ENCODE measurements around the gene BMP7. TPM values are rescaled to one million over a fixed set of nuclear protein-coding genes. Genes with fewer than 3 reads are reported as not detected.
"Not testable (repeated sequence)": the region's sequence is repeated elsewhere in the genome, so short reads cannot be mapped to it uniquely, and the experiment has no call there.

BMP7 gene
- total RNA-seq, 1 donor from 2014 or later: not detected

DNA sequence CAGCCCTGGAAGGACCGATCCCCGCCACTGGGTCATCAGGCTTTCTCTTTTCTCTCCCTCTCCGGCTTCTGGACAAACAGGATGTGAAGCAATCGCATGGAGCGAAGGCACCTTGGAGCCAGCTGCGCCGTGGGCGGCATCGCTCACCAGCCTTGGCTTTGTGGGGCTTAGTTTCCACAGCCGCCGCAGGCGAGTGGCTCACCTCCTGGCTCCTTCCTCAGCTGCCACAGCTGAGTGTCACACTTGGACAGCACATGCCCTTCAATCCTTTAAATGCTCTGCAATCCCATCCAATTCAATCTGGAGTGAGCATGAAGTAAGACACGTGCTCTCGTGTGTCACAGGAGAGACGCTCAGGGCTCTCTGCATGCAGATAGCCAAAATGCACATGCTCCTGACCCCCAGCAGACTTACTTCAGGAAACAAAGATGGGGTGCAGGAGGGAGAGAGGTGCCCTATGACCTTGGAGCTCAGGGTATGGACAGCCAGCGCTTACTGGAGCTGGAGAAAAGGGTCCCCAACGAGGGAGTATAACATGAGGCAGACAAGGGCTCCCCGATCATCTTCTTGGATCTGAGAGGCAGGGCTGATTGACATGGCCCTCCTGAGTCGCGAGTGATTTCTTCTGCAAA, 70.9 kb downstream of the BMP7 start:
- no peak for DNase-seq (ENCODE audit: extremely low read depth, low read depth, low spot score)

DNA sequence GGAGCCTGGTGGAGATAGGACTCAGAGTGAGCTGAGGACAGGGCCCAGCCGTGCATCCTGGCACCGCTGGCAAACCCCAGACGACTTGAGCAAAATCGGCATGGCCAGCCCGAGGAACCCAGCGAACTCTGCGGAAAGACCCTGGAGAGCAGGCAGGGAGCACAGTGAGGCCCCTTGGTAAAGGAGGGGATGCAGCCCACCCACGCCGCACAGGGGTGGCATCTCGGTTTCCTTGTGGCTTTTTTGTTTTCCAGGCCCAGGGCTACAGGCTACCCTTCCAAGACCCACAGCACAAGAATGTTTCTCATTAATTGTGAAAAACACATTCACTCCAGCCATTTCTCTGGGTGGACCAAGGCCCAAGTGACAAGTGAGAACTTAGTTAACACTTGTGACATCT, 71.4 kb downstream of the BMP7 start:
- no peak for DNase-seq (ENCODE audit: extremely low read depth, low read depth, low spot score)

DNA sequence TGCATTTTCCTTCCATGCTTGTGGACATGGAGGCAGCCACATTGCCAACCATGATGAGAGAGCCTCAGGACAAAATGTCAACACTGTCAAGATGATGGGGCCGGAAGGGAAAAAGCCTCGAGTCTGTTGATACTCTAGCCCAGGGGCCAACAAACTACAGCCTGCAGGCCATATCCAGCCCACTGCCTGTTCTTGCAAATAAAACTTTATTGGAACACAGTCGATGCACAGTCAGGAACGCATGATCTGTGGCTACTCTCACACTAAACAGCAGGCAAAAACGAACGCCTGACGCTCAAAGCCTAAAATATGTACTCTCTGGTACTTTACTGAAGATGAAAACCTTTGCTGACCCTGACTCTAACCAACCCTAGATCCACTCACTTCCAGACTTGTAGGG, 72.3 kb downstream of the BMP7 start:
- DNase-seq (ENCODE audit: extremely low read depth, low read depth, low spot score): no peak

DNA sequence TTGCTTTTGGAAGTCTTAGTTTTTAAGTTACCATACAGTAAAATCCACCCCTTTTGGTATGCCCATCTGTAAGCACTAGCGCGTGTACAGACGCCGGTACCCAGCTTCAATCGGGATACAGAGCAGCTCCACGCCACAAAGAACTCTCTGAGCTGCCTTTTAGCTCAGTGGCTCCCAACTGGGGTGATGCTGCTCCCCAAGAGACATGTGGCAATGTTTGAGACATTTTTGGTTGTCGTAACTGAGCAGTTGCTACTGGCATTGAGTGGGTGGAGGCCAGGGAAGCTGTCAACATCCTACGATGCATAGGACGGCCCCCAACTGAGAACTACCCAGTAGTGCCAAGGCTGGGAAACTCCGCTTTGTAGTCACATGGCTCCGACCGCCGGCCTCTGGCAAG, 73.3 kb downstream of the BMP7 start:
- DNase-seq (ENCODE audit: extremely low read depth, low read depth, low spot score): no peak

DNA sequence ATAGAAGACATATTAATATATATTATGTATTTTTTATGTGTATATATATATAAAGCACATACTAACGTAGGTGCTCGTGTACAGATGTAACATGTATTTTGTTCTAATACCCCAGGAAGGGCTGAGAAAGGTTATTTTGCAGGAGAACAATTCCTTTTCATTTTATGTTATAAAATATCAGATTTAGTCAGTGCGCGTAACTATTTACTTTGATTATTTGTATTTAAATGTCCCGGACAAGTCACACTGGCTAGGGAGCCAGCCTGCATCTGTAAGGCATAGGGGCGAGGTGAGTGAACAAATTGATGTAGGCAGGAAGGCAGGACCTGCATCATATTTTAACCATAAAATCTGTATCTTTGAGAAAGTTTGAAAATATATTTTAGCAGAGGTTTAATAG, 74.1 kb downstream of the BMP7 start:
- no peak for DNase-seq (ENCODE audit: extremely low read depth, low read depth, low spot score)

DNA sequence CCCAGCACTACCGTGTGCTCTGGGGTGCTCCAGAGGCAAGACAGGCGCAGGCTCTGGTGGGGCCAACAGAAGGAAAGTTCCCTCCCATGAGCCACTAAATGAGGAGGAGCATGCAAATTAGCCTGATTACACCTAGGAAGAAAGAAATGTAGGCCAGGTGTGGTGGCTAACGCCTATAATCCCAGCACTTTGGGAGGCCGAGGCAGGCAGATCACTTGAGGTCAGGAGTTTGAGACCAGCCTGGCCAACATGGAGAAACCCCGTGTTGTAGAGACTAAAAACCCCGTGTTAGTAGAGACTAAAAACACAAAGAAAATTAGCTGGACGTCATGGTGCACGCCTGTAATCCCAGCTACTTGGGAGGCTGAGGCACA, 75.2 kb downstream of the BMP7 start:
- not testable (repeated sequence) for DNase-seq (ENCODE audit: extremely low read depth, low read depth, low spot score)

DNA sequence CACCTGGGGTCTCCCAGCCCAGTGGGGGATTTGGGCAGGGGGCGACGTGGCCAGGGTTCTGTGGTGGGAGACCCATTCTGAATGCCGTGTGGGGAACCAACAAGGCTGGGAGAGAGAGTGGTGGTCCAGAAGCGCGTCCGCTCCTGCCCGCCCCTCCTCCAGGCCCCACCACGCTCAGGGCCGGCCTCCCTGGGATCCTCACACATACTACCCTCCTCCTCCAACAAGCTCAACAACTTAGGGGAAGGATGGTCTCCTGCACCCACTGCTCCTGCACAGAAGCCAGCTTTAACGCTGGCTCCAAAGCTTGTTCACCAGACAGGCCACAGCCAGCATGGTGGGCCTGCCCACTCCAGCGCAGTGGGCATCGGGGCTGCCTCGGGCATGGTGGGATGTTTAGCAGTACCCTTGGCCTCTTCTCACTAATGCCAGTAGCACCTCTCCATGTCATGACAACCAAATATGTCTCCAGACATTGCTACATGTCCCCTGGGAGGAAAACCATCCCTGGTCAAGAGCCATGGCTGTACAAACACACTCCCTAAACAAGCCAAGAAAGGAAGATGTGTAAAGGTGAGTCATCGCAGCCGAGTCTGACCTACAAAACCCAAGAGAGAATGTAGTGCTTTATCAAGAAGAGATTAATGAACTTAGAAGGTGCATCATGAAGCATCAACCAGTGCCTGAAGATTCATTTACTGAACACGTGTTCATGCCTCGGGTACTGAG, 75.7 kb downstream of the BMP7 start:
- no peak for DNase-seq (ENCODE audit: extremely low read depth, low read depth, low spot score)

DNA sequence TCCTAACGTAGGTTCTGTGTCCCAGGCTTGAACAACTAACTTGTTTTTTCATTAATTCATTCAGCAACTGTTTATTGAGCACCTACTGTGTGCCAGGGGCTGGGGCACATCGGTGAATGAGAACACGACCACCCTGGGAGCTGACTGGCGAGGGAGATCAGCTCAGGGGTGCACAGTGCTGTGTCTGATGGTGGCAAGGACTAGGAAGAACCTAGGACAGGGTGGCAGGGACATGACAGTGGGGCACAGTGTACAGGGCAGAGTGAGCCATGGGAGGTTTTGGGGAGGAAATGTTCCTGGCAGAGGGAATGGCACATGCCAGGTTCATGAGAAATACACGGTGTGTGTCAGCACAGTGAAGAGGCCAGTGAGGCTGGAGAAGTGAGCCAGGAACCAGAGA, 76.7 kb downstream of the BMP7 start:
- no peak for DNase-seq (ENCODE audit: extremely low read depth, low read depth, low spot score)

DNA sequence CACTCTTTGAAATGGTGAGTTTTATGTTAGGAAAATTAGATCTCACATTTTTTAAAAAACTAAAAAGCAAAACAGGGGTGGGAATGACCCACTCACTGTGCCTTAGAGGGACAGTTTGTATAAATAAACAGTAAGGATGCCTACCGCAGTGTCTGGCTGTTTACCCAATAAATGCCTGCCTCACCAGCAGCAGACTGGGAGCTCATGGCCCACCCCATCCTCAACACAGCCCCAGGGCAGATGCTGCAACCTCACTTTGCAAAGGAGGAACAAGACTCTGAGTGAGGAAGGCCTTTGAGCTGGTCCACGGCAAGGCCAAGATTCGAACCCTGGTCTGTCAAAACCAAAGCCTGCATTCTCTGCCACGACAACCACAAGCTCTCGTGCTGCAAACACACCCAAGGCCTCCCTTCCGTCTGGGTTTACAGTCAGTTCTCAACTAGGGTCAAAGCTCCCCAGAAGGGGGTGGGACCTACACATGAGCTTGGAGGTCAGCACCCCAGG, 77.8 kb downstream of the BMP7 start:
- no peak for DNase-seq (ENCODE audit: extremely low read depth, low read depth, low spot score)

DNA sequence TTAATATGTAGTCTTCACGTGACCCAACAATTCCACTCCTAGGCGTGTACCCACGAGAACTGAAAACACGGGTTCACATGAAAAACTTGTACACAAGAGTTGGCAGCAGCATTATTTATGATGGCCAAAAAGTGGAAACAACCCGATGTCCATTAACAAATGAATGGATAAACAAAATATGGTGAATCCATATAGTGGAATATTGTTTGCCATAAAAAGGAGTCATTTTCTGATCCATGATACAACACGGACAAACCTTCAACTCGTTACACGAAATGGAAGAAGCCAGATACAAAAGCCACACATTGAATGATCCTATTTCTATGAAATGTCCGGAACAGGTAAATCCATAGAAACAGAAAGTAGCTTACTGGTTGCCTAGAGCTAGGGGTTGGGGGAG, 78.4 kb downstream of the BMP7 start:
- DNase-seq (ENCODE audit: extremely low read depth, low read depth, low spot score): no peak

DNA sequence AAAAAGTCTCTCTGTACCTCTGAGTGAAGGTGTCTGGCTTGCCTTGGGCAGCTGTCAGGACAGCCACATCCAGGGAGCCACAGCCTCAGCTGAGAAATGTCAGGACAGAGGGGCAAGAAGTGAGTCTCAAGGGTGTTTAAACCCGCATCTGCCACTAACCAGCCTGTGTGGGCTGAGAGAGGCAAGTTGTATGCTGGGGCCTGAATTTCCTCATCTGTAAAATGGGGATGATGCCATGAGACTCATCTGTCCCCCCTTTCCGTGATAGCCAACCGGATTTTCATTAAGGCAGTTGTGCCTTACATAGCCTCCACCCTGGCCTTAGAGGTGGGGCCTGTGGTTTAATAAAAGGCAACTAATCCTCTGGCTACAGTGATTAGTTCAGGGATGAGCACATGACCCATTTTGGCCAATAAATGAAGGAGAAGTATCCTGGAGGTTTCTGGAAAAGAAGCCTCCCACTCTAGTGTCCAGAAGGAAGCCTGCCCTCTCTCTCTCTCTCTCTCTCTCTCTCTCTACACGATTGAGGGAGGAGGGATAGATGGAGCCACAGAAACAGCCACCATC, 79.3 kb downstream of the BMP7 start:
- DNase-seq (ENCODE audit: extremely low read depth, low read depth, low spot score): no peak

DNA sequence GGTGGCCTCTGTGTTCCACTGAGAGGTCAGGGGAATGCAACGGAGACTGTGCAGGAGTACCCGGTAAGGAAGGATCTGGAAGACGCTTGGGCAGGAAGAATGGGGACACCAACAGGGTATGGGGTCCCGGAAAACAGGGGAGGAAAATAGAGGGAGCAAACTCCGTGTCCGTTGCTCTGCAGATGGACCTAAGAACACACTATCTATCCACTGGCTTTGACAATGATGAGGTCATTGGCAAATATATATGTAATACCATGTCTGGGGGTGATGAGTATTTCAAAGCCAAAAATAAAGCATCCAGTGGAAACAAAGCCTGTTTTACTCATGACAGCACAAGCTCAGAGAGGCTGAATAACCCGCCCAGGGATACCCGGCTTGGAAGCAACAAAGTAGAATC, 80.2 kb downstream of the BMP7 start:
- DNase-seq (ENCODE audit: extremely low read depth, low read depth, low spot score): no peak

DNA sequence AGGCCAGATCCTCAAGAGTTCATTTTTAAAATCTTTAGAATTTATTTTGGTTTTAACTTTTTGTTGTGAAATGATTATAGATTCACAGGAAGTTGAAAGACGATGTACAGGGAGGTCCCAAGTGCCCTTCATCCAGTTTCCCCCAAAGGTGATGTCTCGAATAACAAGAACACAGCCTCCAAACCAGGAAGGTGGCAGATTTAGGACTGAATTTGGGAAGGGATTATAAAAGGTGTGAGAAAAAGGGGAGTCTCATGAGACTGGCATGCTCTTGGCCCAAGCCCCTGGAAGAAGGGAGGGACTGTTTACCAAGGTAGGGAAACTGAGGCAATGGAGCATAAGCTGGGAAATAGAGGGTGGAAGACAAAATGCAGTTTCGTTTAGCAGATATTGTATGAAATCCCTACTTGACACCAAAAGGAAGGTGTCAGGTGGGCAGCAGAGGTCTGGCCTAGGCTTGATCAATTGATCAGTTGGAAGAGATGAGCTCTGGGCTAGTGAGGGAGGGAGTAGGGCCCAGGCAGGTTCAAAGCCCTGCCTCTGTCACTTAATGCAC, 81.2 kb downstream of the BMP7 start:
- DNase-seq (ENCODE audit: extremely low read depth, low read depth, low spot score): no peak

DNA sequence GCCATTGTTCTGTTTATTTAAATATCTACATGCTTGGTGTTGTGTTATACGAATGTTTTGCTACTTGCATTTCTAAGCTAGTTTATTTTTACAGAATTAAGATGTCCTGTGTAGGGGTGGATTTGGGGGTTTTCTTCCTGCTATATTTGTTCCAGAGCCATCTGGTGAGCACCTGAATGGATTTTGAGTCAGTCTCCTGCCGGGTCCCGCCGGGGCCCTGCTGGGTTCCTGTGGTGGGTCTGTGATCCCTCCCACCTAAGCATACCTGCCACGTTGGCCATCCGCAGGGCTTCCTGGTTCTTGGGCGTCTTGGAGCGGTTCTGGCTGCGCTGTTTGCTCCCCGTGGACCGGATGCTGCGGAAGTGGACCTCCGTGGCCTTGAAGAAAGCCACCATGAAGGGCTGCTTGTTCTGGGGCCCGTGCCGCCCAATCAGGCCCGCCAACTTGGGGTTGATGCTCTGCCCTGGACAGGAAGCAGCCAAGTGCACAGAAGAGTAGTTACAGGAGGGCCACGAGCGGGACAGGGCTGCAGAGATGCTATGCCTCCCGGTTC, 82.9 kb downstream of the BMP7 start:
- DNase-seq (ENCODE audit: extremely low read depth, low read depth, low spot score): no peak

DNA sequence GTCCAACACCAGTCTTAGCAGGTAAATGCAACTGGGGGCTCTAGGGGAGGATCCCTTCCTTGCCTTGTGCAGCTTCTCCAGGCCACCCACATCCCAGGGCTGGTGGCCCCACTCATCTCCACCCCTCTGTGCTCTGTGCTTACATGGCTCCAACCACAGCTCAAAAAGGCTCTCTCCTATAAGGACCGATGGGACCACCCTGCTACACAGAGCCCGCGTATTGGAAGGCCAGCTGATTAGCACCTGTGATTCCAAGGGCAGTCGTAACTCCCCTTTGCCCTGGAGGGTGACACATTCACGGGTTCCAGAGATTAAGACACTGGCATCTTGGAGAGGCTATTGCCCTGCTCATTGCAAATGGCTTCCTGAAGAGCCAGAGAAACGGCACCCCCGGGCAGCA, 84.8 kb downstream of the BMP7 start:
- DNase-seq (ENCODE audit: extremely low read depth, low read depth, low spot score): no peak

DNA sequence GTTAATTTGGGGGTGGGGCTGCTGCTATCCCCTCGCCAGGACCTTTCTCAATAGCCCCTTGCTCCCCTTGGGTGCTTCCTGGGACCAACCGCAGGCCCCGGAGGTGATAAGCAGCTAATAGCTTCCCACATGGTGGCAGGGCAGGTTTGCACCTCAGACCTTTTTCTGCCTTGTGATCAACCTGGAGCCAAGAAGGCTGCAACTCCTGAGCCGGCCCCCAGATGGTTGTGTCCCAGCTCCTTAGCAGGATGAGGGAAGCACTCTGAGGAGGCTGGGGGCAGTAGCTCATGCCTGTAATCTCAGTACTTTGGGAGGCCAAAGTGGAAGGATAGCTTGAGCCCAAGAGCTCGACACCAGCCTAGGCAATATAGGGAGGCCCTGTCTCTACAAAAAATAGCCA, 85.5 kb downstream of the BMP7 start:
- no peak for DNase-seq (ENCODE audit: extremely low read depth, low read depth, low spot score)

DNA sequence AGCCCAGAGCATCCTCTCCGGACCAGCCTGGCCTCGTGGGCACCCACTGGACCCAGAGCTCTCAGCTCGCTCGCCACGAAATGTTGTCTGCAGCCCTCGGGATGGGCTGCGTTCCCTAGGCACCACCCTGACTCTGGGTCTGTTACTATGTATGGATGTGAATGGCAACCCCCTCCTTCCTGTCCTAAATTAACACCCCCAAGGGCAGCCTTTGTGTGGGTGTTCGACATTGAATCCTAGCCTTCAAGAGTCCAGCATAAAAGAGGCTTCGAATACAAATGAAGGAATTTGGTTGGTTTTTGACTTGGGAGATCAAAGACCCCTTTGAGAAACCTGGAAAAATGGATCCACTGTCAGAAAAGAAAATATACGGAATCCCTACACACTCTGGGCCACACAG, 86.1 kb downstream of the BMP7 start:
- DNase-seq (ENCODE audit: extremely low read depth, low read depth, low spot score): no peak

DNA sequence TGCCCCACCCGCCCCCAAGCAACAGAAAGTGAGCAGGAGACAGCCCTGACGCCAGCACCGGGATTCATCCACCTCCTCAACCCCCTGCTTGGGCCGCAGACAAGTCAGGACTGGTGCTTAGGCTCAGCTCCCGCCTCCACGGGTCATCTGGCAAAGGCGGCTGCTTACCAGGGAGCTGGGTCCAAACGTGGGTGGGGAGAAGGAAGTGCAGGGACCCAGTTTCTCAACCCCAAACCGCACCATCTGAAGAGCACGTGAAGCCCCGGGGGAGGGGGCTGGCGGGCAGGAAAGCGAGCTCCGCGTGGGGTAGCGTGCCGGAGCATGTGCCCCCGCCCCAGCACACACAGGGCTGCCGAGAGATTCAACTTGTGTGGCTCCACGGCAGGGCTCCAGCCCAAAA, 87.2 kb downstream of the BMP7 start:
- no peak for DNase-seq (ENCODE audit: extremely low read depth, low read depth, low spot score)

DNA sequence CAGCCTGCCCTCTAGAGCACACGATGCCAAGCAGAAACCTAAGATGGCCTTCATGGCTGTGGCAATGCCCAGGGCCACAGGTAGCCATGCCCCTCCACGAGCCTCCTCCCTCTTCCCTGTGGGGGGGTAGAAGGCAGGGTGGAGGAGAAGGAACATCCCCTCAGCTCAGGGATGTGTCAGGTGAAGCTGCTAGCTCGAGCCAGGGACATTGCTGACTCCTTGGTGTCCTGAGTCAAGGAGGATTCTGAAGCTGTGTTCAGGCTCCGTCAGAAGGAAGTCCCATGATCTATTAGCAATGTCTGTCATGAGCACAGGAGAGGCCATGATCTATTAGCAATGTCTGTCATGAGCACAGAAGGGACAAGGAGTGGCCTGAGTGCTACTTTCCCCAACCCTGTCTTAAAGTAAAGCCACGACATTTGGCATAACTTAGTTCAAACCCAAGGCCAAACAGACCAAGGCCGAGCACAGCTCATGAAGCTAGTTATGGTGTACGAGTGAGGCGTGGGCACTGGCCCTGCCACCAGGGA, 87.8 kb downstream of the BMP7 start:
- DNase-seq (ENCODE audit: extremely low read depth, low read depth, low spot score): no peak

DNA sequence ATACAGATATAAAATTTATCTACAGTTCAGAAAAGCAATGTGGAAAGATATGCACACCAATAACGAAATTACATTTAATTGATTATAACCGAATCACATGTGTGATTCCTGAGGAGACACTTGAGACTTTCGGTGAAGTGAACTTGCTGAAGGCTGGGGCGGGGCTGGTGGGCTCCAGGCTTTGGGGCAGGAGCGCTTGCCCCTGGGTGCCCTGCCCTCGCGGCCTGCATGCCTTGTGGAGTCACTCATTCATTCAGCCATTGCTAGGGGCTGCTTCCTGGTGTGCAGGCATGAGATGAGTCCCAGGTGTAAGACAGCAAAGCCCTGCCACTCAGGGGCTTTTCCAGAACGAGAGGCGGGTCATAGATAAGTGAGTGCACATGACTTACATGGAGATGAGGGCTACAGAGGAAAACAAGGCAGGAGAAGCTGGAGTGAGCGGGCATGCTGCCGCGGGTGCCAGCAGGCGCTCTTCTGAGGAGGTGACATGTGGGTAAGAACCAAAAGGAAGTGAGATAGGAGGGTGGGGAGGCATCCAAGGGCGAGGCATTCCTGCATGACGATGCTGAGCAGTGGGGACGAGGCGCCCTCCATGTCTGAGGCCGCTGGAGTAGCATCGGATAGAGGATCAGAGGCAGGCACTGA, 88.7 kb downstream of the BMP7 start:
- no peak for DNase-seq (ENCODE audit: extremely low read depth, low read depth, low spot score)

DNA sequence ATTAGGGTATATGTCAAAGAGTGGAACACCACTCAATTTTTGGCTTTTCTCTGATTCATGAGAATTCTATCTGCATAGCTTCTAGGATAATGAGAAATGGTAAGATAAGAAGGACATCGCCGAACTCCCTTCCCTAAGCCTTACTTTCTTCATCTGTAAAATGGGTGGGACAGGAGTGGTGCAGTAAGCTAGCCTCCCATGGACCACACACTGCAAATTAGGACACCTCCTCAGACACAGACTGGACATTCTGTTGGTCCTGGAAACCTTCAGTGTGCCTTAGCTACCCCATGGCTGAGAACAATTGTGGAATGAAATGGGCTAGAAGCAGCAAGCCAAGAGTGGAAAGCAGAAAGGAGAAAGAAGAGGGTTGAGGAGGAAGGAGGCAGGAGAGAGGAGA, 89.6 kb downstream of the BMP7 start:
- DNase-seq (ENCODE audit: extremely low read depth, low read depth, low spot score): no peak
